K562 (cell line): ENCODE measurements around the gene HMGCLL1. TPM values are rescaled to one million over a fixed set of nuclear protein-coding genes. Genes with fewer than 3 reads are reported as not detected.

Source experiments
- CBFA2T3 ChIP-seq: fragments of 450-650 bp; IDR thresholded peaks from 2 replicates; pipeline ENCODE4 v1.6.1; 2017
- CBX5 ChIP-seq: IDR thresholded peaks from 2 replicates; pipeline ENCODE4 v1.6.1; 2014; ENCODE audit warnings: low read depth, borderline replicate concordance
- DNMT1 ChIP-seq: fragments of 450-650 bp; IDR thresholded peaks from 2 replicates; pipeline ENCODE4 v1.6.1; 2016; ENCODE audit warnings: antibody characterized with exemption, mild to moderate bottlenecking
- DPF2 ChIP-seq: fragments of 450-650 bp; IDR thresholded peaks from 2 replicates; pipeline ENCODE4 v1.6.1; 2016
- EWSR1 ChIP-seq: fragments of 450-650 bp; IDR thresholded peaks from 2 replicates; pipeline ENCODE4 v1.6.1; 2018; ENCODE audit warnings: borderline replicate concordance, mild to moderate bottlenecking, low read depth, moderate library complexity; ENCODE audit not compliant: partially characterized antibody
- GABPB1 ChIP-seq: sonication (generic); formaldehyde crosslinking; IDR thresholded peaks from 2 replicates; pipeline ENCODE4 v1.8.0; 2022; ENCODE audit warnings: mild to moderate bottlenecking, missing genetic modification reagents
- MAFG ChIP-seq: fragments of 450-650 bp; conservative IDR thresholded peaks from 2 replicates; pipeline ENCODE4 v1.6.1; 2016; ENCODE audit warnings: missing genetic modification characterization, missing compliant biosample characterization
- MAFK ChIP-seq: IDR thresholded peaks from 2 replicates; pipeline ENCODE4 v1.6.1; 2011; ENCODE audit warnings: low read length, improper control_type of control experiment
- NONO ChIP-seq, 2 experiments: fragments of 200-400 bp in 1 of 2; fragments of 450-650 bp in 1 of 2; formaldehyde crosslinking in 1 of 2; IDR thresholded peaks; 2 replicates each; pipeline ENCODE4 v1.6.1; 2017; ENCODE audit warnings: low read depth in 2 of 2, mild to moderate bottlenecking in 2 of 2, moderate library complexity in 2 of 2, low read length in 1 of 2
- POLR3A ChIP-seq: IDR thresholded peaks from 2 replicates; pipeline ENCODE4 v1.6.1; 2011; ENCODE audit warnings: borderline replicate concordance, mild to moderate bottlenecking, moderate library complexity; ENCODE audit not compliant: insufficient read length, insufficient read depth; ENCODE audit errors: extremely low read depth
- RBM25 ChIP-seq: fragments of 200-400 bp; formaldehyde crosslinking; IDR thresholded peaks from 2 replicates; pipeline ENCODE4 v1.6.1; 2018; ENCODE audit warnings: low read length, low read depth, moderate library complexity; ENCODE audit not compliant: severe bottlenecking
- SETDB1 ChIP-seq: IDR thresholded peaks from one replicate; pipeline ENCODE4 v1.6.1; 2012; ENCODE audit warnings: low read length, control low read depth, inconsistent platforms
- TCF3 ChIP-seq: sonication (generic); formaldehyde crosslinking; IDR thresholded peaks from 2 replicates; pipeline ENCODE4 v1.4.0; 2020; ENCODE audit warnings: mild to moderate bottlenecking, missing genetic modification reagents
- ZBTB7A ChIP-seq: IDR thresholded peaks from 2 replicates; pipeline ENCODE4 v1.6.1; 2011; ENCODE audit warnings: low read depth, mild to moderate bottlenecking, low read length, moderate library complexity, borderline replicate concordance; ENCODE audit not compliant: control insufficient read depth
- ZNF282 ChIP-seq: sonication (generic); formaldehyde crosslinking; IDR thresholded peaks from 2 replicates; pipeline ENCODE4 v1.8.1; 2023; ENCODE audit warnings: missing genetic modification reagents
- ZNF696 ChIP-seq: fragments of 250-450 bp; sonication (Bioruptor Pico); conservative IDR thresholded peaks from 2 replicates; pipeline ENCODE4 v1.4.0; 2020; ENCODE audit warnings: mild to moderate bottlenecking, moderate library complexity
- ZNF699 ChIP-seq: fragments of 250-450 bp; sonication (Bioruptor Pico); IDR thresholded peaks from 2 replicates; pipeline ENCODE4 v1.8.0; 2021; ENCODE audit warnings: mild to moderate bottlenecking, moderate library complexity; ENCODE audit not compliant: insufficient replicate concordance
- polyA plus RNA-seq, 8 experiments: library from polyadenylated mRNA; depleted of rRNA in 4 of 8; stranded (reverse) in 5 of 8; unstranded in 3 of 8; fragments of >200 nt; fragmentation: Nextera tagmentation in 2 of 8; fragmentation: Illumina TruSeq in 1 of 8; extraction: Ambion mirVana in 2 of 8; extraction: Trizol in 1 of 8; gene quantifications; 2 replicates each; pipeline versions ENCODE4 v1.2.1 to v1.2.3, GENCODE V29; 2011 to 2014; ENCODE audit warnings: inconsistent platforms in 1 of 8, missing spikeins in 1 of 8
- total RNA-seq, 7 experiments: library from RNA; depleted of rRNA in 6 of 7; stranded (reverse); fragments of >200 nt in 6 of 7; fragmentation: Illumina TruSeq in 2 of 7; extraction: Trizol in 2 of 7; gene quantifications; 2 replicates each; pipeline versions ENCODE4 v1.2.1 to v1.2.3, GENCODE V29; 2011 to 2021; ENCODE audit warnings: low replicate concordance in 1 of 7
- TF ChIP-seq, protein P1 (sequence below): fragments of 250-450 bp; sonication (Bioruptor Pico); IDR thresholded peaks from 2 replicates; pipeline ENCODE4 v1.8.0; 2022; ENCODE audit warnings: moderate library complexity, mild to moderate bottlenecking, inconsistent platforms
- TF ChIP-seq, protein P2 (sequence below): fragments of 250-450 bp; sonication (Bioruptor Pico); IDR thresholded peaks from 2 replicates; pipeline ENCODE4 v1.4.0; 2020
- TF ChIP-seq, protein P3 (sequence below): IDR thresholded peaks from 2 replicates; pipeline ENCODE4 v1.6.1; 2012; ENCODE audit warnings: low read depth, low read length, improper control_type of control experiment, borderline replicate concordance

HMGCLL1 gene
- total and polyA plus RNA-seq, 9 of the 15 experiments (the other 6 are each of a cell fraction or from before 2014, with no cell fraction given): not detected

DNA sequence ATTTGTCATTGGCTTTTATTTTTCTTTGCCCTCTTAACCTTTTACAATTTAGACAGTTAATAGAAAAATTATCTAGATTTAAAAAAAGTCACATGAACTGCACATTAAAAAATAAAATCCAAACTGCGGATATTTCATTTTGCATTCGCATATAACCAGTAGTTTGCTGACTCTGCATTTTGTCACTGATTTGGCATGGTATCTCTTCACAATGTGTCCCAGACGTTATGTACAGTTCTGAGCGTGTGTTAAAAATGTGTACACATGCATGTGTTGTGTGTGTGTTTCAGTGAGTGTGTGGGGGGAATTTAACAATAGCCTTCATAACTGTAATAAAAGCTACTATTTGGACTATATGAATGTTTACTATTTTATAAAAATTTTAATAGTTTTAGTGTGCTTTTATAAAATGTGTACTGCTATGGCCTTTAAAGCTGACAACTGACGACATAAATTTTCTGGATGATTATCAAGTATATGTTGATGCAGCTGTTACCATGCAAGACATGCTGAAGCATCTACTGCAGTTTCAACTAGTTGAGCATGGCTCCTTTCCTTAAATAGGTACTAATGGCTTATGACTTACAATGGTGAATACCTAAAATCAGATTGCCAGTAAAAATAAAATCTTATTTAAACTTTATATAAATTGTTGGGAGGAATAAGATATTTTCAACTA, 67.7 kb downstream of the HMGCLL1 start (continued):
- TF ChIP-seq SETDB1 (no peak), MAFK (peak; percentile 86), GABPB1 (CRISPR knock-in tag) (no peak), POLR3A (no peak), ZBTB7A (no peak), DPF2 (no peak), MAFG (tag) (peak; percentile 53), EWSR1 (no peak), ZNF282 (CRISPR knock-in tag) (no peak), TCF3 (no peak), CBX5 (no peak), NONO (IDR thresholded peaks at IDR 0.05; ENCODE audit: low read depth in 2 of 2, low read length in 1 of 2) (no peak), ZNF696 (no peak), DNMT1 (no peak), CBFA2T3 (no peak), ZNF699 (CRISPR knock-in tag) (no peak), RBM25 (no peak)
- TF ChIP-seq, protein P1, sequence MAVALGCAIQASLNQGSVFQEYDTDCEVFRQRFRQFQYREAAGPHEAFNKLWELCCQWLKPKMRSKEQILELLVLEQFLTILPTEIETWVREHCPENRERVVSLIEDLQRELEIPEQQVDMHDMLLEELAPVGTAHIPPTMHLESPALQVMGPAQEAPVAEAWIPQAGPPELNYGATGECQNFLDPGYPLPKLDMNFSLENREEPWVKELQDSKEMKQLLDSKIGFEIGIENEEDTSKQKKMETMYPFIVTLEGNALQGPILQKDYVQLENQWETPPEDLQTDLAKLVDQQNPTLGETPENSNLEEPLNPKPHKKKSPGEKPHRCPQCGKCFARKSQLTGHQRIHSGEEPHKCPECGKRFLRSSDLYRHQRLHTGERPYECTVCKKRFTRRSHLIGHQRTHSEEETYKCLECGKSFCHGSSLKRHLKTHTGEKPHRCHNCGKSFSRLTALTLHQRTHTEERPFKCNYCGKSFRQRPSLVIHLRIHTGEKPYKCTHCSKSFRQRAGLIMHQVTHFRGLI (CRISPR knock-in tag): no peak
- TF ChIP-seq, protein P2, sequence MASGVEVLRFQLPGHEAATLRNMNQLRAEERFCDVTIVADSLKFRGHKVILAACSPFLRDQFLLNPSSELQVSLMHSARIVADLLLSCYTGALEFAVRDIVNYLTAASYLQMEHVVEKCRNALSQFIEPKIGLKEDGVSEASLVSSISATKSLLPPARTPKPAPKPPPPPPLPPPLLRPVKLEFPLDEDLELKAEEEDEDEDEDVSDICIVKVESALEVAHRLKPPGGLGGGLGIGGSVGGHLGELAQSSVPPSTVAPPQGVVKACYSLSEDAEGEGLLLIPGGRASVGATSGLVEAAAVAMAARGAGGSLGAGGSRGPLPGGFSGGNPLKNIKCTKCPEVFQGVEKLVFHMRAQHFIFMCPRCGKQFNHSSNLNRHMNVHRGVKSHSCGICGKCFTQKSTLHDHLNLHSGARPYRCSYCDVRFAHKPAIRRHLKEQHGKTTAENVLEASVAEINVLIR (CRISPR knock-in tag): no peak
- TF ChIP-seq, protein P3, sequence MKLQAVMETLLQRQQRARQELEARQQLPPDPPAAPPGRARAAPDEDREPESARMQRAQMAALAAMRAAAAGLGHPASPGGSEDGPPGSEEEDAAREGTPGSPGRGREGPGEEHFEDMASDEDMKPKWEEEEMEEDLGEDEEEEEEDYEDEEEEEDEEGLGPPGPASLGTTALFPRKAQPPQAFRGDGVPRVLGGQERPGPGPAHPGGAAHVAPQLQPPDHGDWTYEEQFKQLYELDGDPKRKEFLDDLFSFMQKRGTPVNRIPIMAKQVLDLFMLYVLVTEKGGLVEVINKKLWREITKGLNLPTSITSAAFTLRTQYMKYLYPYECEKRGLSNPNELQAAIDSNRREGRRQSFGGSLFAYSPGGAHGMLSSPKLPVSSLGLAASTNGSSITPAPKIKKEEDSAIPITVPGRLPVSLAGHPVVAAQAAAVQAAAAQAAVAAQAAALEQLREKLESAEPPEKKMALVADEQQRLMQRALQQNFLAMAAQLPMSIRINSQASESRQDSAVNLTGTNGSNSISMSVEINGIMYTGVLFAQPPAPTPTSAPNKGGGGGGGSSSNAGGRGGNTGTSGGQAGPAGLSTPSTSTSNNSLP: no peak
